GM18499 (cell line): ENCODE results near the gene ITPR3.

Experiments
- ATAC-seq: cut with Tn5 transposase; IDR thresholded peaks from one replicate; pipeline ENCODE4 v1.9.1; 2021; ENCODE audit warnings: moderate number of reproducible peaks; ENCODE audit not compliant: insufficient read depth, unreplicated experiment

ITPR3 gene

GRCh38 chr6:33633462-33634158 is 12.5 kb downstream of the ITPR3 start:
- ATAC-seq, result no peak

- no peak for ATAC-seq
Measured at GRCh38 chr6:33634161-33634727, 13.1 kb downstream of the ITPR3 start.

DNA sequence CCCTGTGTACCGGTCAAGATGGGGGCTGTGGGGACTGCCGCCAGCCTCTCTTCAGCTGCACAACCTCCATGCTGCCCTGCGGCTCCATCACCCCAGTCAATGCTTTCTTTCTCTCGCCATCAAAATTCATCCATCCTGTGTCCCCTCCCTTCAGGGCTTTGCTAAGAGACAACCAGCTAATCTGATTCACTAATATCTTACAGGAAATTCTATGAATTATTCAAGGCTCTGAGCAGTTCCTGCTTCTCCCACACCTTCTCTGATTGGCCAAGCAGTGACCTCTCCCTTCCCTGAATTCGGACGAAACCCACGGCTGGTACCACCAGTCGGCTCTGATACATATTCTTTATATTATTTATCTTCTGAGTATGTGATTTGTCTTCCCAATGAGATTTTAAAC is 13.8 kb downstream of the ITPR3 start:
- ATAC-seq, result no peak

DNA sequence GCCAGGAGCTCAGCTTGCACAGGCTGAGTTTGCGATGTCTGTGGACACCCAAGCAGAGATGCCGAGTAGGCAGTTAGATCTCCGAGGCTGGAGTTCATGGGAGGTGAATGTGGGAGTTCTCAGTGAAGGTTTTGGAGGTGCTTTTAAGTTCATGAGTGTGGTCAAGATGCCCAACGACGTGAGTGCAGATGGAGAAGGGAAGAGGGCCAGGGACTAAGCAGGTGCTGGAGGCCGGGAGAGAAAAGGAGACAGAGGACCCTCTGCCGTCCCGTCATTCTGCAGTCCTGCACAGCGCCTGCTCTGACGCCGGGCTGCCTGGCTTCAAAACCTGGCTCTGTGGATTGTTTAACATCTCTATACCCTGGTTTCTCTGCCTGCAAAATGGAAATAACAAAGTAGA is 15.5 kb downstream of the ITPR3 start:
- ATAC-seq, result no peak

DNA sequence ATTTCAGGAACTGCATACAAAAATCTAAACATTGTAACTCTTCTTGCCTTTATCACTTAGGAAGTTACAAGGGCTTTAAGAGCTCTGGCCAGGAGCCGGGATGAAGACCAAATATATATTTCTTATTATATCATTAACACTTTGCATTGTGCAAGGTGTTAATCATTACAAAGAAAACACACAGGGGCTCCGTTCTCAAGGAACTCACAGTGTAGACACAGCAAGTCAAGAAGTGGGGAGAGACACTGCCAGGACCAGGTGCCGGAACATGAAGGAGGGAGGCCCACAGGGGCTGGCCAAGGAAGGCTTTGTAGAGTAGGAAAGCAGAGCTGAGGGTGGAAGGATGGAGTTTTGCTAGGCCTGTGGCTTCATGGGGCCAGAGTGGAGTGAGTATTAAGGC is 17.4 kb downstream of the ITPR3 start:
- no peak for ATAC-seq

GRCh38 chr6:33639559-33639958 is 18.4 kb downstream of the ITPR3 start:
- no peak for ATAC-seq

DNA sequence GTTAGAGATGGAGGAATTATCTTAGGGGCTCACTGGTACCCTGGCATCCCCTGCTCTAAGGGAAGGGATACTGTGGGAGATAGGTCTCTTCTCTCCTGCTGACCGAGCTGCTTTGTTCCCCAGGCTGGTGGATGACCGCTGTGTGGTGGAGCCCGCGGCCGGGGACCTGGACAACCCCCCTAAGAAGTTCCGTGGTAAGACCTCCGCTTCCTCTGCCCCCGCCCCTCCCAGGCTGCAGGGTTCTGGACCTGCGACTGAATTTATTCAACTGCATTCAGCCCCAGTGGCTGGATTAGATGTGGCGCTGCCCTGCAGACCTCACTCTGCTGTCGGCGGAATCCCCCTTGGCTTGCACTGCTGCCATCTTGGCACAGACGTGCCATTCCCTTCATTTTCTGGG is 19.2 kb downstream of the ITPR3 start:
- ATAC-seq, result no peak

DNA sequence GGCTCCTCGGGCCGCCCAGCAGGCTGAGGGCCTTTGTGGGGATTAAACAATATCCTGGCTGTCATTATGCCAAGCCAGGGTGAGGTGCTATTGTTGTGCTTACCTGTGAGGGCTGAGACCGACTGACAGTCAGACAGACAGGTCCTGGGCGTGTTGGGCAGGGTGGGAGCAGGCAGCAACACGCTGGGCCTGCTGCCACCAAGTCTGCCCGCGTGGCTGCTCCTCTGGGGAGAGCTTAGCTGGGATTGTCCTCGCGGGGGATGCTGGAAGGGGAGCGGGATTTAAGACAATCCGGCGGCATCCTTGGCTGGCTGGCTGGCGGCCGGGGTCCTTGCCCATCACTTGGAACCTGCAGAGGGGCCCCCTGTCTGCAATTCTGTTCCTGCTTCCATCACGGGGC is 20.0 kb downstream of the ITPR3 start:
- no peak for ATAC-seq

GRCh38 chr6:33641602-33642001 is 20.5 kb downstream of the ITPR3 start:
- ATAC-seq, result no peak

DNA sequence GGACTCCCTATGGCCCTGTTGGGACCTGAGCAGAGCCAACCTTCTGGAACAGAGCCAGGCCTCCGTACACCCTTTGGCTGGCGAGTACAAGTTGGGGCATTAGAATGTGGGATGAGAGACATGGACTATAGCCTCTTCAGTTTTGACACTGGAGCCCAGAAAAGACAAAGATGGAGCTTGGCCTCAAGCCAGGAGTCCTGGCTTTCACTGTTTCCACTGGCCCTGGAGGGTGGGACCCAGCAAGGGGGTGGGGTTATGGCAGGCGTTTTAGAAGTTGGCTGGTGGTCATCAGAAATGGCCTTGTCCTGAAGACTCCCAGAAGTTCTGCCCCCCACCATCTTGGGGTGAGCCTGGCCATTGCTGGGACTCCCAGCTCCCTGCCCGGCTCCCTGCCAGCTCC is 21.8 kb downstream of the ITPR3 start:
- ATAC-seq, result no peak

DNA sequence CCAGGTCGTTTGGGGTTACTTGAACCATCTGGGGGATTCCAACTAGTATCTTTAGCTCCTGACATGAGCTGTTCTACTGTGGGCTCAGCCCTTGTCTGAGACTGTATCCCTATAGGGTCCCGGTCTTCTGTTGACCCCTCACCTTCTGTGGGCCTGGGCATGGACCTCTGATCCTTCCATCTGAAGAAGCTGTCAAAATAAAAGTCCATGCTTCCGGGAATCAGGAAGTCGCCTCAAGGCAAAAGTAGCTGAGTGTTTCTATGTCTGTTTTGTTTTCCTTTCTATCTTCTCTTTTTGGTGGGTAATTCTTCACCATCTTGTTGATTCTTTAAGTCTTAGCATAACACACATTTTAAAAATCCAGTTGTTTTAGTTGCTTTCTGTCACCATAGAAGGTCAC is 30.3 kb downstream of the ITPR3 start:
- ATAC-seq, result no peak

GRCh38 chr6:33652002-33652401 is 30.9 kb downstream of the ITPR3 start:
- ATAC-seq, result no peak

DNA sequence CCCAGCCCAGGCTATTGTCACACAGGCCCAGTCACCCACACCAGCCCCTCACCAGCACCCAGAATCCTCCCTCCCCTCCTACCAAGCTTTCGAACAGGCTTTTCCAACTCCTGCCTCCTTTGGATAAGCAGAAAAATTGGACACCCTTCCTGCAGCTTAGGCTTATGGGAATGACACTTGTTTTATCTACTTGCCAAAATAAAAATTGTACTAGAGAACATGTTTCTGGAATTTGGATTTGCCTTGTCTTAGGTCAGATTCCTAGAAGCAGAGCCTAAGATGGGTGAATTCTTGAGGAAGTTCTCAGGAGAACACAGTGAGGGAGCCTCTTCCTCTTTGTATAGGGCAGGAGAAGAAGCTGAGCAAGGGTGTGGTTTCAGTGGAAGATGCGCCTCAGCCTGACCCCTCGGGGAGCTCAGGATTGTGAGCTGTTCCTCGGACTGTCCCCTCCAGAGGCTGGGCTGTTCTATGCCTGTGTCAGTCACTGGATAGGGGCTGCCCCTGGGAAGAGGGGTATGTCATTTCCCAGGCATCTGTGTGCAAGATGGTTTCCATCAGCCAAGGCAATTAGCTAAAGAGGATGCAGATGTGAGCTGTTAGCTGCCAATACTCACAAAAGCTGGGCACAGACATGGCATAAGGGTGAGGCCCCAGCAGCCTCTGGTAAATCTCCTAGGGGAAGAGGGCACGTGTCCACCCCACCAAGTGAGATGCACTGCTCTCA is 33.9 kb downstream of the ITPR3 start:
- no peak for ATAC-seq

GRCh38 chr6:33656844-33657243 is 35.7 kb downstream of the ITPR3 start:
- no peak for ATAC-seq

DNA sequence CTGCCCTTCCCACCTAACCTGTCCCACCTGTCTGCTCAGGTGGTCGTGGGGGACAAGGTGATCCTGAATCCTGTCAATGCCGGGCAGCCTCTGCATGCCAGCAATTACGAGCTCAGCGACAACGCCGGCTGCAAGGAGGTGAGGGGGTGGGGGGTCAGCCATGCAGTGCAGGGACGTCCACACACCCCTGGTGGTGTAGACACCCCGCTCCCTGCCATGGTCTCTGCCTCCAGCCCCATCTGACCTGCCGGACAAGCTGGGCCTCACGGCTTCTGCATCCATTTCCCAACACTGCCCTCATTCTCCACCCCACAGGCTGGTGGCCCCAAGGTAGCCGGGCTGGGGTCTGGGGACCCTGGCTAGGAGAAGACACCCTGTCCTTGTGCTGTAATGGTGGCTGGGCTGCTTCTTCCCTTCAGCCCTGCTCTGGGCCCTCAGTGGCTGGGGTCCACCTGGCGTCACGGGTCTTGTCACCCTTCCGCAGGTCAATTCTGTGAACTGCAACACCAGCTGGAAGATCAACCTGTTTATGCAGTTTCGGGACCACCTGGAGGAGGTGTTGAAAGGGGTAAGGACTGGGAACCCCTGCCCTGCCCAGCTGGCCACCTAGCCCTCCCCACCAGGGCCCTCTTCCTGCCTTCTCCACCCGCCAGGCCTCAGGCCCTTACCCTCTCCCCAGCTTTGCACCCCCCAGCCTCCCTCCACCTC is 38.0 kb downstream of the ITPR3 start:
- ATAC-seq, result no peak

- ATAC-seq, result no peak
Measured at GRCh38 chr6:33659986-33660385, 38.9 kb downstream of the ITPR3 start.

- ATAC-seq, result no peak
Measured at GRCh38 chr6:33661106-33661838, 40.1 kb downstream of the ITPR3 start.

- ATAC-seq, result no peak
Measured at GRCh38 chr6:33662318-33662717, 41.2 kb downstream of the ITPR3 start.

DNA sequence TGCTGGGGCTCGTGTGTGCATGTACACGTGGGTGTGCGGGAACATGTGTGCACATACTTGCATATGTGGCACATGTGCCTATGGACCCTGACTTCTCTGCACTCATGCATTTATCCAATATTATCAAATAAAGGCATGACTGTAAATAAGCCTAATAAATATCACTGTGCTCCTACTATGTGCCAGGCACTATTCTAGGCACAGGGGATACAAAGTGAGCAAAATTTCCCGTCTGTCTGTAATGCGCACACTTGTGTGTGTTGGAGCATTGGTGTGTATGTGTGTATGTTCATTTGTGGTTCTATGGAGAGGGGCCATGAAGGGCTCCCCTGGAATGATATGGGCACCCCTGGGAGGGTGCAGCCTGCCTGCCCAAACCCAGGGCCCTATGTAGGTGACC is 41.9 kb downstream of the ITPR3 start:
- ATAC-seq, result no peak

GRCh38 chr6:33663727-33664449 is 42.8 kb downstream of the ITPR3 start:
- no peak for ATAC-seq
